Measurements from ENCODE around the gene ZNRF2. TPM values are rescaled to one million over a fixed set of nuclear protein-coding genes. Genes with fewer than 3 reads are reported as not detected.

The ZNRF2 gene
- polyA plus RNA-seq, 1 donor (not counting 4 experiments of a cell fraction or from before 2014, with no cell fraction given), result 7.0 TPM

- no peak overlapping the region for H3K27ac ChIP-seq (ENCODE audit: control insufficient read depth, insufficient read depth, low read length)
- H3K9me1 ChIP-seq (ENCODE audit: control insufficient read depth, extremely low read depth, insufficient read depth, low read length), result no peaks in the 10 kb centered on the region
- DNase-seq (ENCODE audit: low read depth, low spot score), result no peak
- peaks cover 58% of the 10 kb centered on the region for H3K79me2 ChIP-seq (ENCODE audit: control insufficient read depth, insufficient read depth, low read length)
- TF ChIP-seq CTCF (optimal IDR thresholded peaks at IDR 0.05 in 1 of 3, IDR thresholded peaks at IDR 0.05 in 1 of 3, conservative IDR thresholded peaks at IDR 0.05 in 1 of 3; ENCODE audit: extremely low read depth in 1 of 3, insufficient read depth in 2 of 3, low read length in 3 of 3), result no peak
- no peak for TF ChIP-seq EZH2 (IDR thresholded peaks at IDR 0.05; ENCODE audit: low read length)
- no peak overlapping the region for H3K9ac ChIP-seq (ENCODE audit: control insufficient read depth, extremely low read depth, insufficient read depth, low read length)
- no peak overlapping the region for H3K4me2 ChIP-seq (ENCODE audit: control insufficient read depth, extremely low read depth, insufficient read depth, low read depth, low read length)
- no peak for FAIRE-seq
- no peaks in the 10 kb centered on the region for H4K20me1 ChIP-seq (ENCODE audit: control insufficient read depth, extremely low read depth, insufficient read depth, low read length)
- H2AFZ ChIP-seq (ENCODE audit: control insufficient read depth, low read length), result no peak overlapping the region
- peaks cover 21% of the 10 kb centered on the region for H3K4me1 ChIP-seq (ENCODE audit: control insufficient read depth, extremely low read depth, insufficient read depth, low read length)
- dilution Hi-C loops (cut with MboI; ENCODE audit: extremely low pct_ligation_motif_present, low sequenced_read_pairs), result no loop called here
- H3K27me3 ChIP-seq (ENCODE audit: control insufficient read depth, extremely low read depth, insufficient read depth, low read length), result no peaks in the 10 kb centered on the region
- H3K36me3 ChIP-seq (ENCODE audit: control insufficient read depth in 2 of 2, extremely low read depth in 1 of 2, insufficient read depth in 2 of 2, low read length in 2 of 2), result no peaks in the 10 kb centered on the region
- no peak overlapping the region for H3K4me3 ChIP-seq (ENCODE audit: control insufficient read depth in 2 of 3, extremely low read depth in 1 of 3, insufficient read depth in 2 of 3, low read depth in 1 of 3, low read length in 3 of 3)
- H3K9me3 ChIP-seq (ENCODE audit: control insufficient read depth, low read depth, low read length), result no peaks in the 10 kb centered on the region
These were observed 48.2 kb downstream of the ZNRF2 start for GRCh38 chr7:30332549-30332948.

- TF ChIP-seq CTCF (optimal IDR thresholded peaks at IDR 0.05 in 1 of 3, IDR thresholded peaks at IDR 0.05 in 1 of 3, conservative IDR thresholded peaks at IDR 0.05 in 1 of 3; ENCODE audit: extremely low read depth in 1 of 3, insufficient read depth in 2 of 3, low read length in 3 of 3) (no peak), EZH2 (IDR thresholded peaks at IDR 0.05; ENCODE audit: low read length) (no peak)
- Histone ChIP-seq H3K79me2 (ENCODE audit: control insufficient read depth, insufficient read depth, low read length) (peaks cover 49% of the 10 kb centered on the region), H3K36me3 (ENCODE audit: control insufficient read depth in 2 of 2, extremely low read depth in 1 of 2, insufficient read depth in 2 of 2, low read length in 2 of 2) (no peaks in the 10 kb centered on the region), H3K9ac (ENCODE audit: control insufficient read depth, extremely low read depth, insufficient read depth, low read length) (no peak overlapping the region), H3K4me2 (ENCODE audit: control insufficient read depth, extremely low read depth, insufficient read depth, low read depth, low read length) (no peak overlapping the region), H3K27me3 (ENCODE audit: control insufficient read depth, extremely low read depth, insufficient read depth, low read length) (no peaks in the 10 kb centered on the region), H3K9me1 (ENCODE audit: control insufficient read depth, extremely low read depth, insufficient read depth, low read length) (no peaks in the 10 kb centered on the region), H3K27ac (ENCODE audit: control insufficient read depth, insufficient read depth, low read length) (no peak overlapping the region), H3K9me3 (ENCODE audit: control insufficient read depth, low read depth, low read length) (no peaks in the 10 kb centered on the region), H3K4me3 (ENCODE audit: control insufficient read depth in 2 of 3, extremely low read depth in 1 of 3, insufficient read depth in 2 of 3, low read depth in 1 of 3, low read length in 3 of 3) (no peak overlapping the region), H2AFZ (ENCODE audit: control insufficient read depth, low read length) (no peak overlapping the region), H3K4me1 (ENCODE audit: control insufficient read depth, extremely low read depth, insufficient read depth, low read length) (peaks cover under 1% of the 10 kb centered on the region), H4K20me1 (ENCODE audit: control insufficient read depth, extremely low read depth, insufficient read depth, low read length) (no peaks in the 10 kb centered on the region)
- dilution Hi-C loops (cut with MboI; ENCODE audit: extremely low pct_ligation_motif_present, low sequenced_read_pairs), result no loop called here
- DNase-seq (ENCODE audit: low read depth, low spot score) (no peak), FAIRE-seq (no peak)
These were observed 51.5 kb downstream of the ZNRF2 start for GRCh38 chr7:30335763-30336487.
